CD4-positive, alpha-beta T cell treated with Interleukin-15 for 1 hour (primary cell): ENCODE results near the gene PTPRN2.
"Not testable (repeated sequence)": the region's sequence is repeated elsewhere in the genome, so short reads cannot be mapped to it uniquely, and the experiment has no call there.

ENCODE experiments used
- DNase-seq: peaks from one replicate; pipeline ENCODE4 v3.0.0-alpha.2; 2020

The PTPRN2 gene

GRCh38 chr7:158410720-158411119 is 176.9 kb downstream of the PTPRN2 start:
- DNase-seq = peak; percentile 13

GRCh38 chr7:158409816-158410330 is 177.8 kb downstream of the PTPRN2 start:
- DNase-seq = peak; percentile 5

GRCh38 chr7:158409120-158409519 is 178.5 kb downstream of the PTPRN2 start:
- DNase-seq = peak; percentile 9

GRCh38 chr7:158408318-158408920 is 179.2 kb downstream of the PTPRN2 start:
- DNase-seq = no peak

GRCh38 chr7:158407581-158408317 is 179.9 kb downstream of the PTPRN2 start:
- no peak for DNase-seq

- peak; percentile 2 for DNase-seq
Measured at GRCh38 chr7:158406801-158407200, 180.8 kb downstream of the PTPRN2 start.

GRCh38 chr7:158406364-158406763 is 181.3 kb downstream of the PTPRN2 start:
- DNase-seq = no peak

- DNase-seq = not testable (repeated sequence)
Measured at GRCh38 chr7:158405771-158406170, 181.9 kb downstream of the PTPRN2 start.

- no peak for DNase-seq
Measured at GRCh38 chr7:158405324-158405723, 182.3 kb downstream of the PTPRN2 start.

- DNase-seq = no peak
Measured at GRCh38 chr7:158404031-158404761, 183.4 kb downstream of the PTPRN2 start.

GRCh38 chr7:158403013-158403821 is 184.4 kb downstream of the PTPRN2 start:
- no peak for DNase-seq

- DNase-seq = no peak
Measured at GRCh38 chr7:158402471-158402870, 185.2 kb downstream of the PTPRN2 start.

- DNase-seq = no peak
Measured at GRCh38 chr7:158401826-158402225, 185.8 kb downstream of the PTPRN2 start.

- no peak for DNase-seq
Measured at GRCh38 chr7:158401295-158401694, 186.3 kb downstream of the PTPRN2 start.

- DNase-seq = no peak
Measured at GRCh38 chr7:158400601-158401225, 186.9 kb downstream of the PTPRN2 start.

GRCh38 chr7:158399762-158400161 is 187.9 kb downstream of the PTPRN2 start:
- no peak for DNase-seq

- DNase-seq = no peak
Measured at GRCh38 chr7:158398750-158399149, 188.9 kb downstream of the PTPRN2 start.

- no peak for DNase-seq
Measured at GRCh38 chr7:158397885-158398284, 189.7 kb downstream of the PTPRN2 start.

GRCh38 chr7:158396982-158397862 is 190.4 kb downstream of the PTPRN2 start:
- no peak for DNase-seq

GRCh38 chr7:158396301-158396905 is 191.2 kb downstream of the PTPRN2 start:
- DNase-seq = no peak

- DNase-seq = no peak
Measured at GRCh38 chr7:158395780-158396278, 191.8 kb downstream of the PTPRN2 start.
